GM19238 (cell line): ENCODE data around the gene C11orf68.
A peak's percentile ranks its signal among the peaks of the same experiment; 100 is the strongest.
"Not testable (repeated sequence)": the region's sequence is repeated elsewhere in the genome, so short reads cannot be mapped to it uniquely, and the experiment has no call there.

Source experiments
- DNase-seq: peaks from one replicate; pipeline ENCODE4 v3.0.0; 2011; ENCODE audit warnings: low spot score; ENCODE audit not compliant: insufficient read length

C11orf68 gene

DNA sequence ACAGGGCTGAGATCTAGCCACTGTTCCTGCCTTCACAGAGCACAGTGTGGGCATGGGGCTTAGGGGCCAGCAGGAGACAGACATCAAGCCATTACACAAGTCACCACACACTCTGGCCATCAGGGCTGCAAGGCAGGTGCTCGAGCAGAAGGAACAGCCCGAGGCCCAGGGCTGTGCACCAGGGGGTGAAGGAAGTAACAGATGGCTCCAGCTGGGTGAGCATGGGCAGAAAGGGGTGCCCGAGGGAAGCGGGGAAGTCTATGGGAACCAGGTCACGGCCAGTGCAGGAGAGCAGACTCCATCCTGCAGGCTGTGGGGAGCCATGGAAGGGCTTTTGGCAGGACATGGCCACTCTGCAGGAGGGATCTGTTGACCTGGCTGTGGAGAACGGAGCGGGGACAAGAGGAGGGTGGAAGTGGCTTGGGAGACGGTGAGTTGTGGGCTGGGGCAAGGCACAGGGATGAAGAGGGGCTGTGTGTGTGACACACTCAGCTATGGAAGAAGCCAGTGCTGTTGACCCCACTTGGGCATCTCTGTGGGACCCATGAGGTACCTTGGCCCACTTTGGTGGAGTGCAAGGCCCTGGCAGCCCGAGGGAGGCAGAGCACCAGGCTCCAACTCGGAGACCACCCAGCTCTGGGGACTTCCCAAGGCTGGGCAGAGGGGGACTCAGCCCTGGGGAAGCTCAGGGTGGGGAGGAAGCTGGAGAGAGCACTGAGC, 3.6 kb downstream of the C11orf68 start:
- no peak for DNase-seq

DNA sequence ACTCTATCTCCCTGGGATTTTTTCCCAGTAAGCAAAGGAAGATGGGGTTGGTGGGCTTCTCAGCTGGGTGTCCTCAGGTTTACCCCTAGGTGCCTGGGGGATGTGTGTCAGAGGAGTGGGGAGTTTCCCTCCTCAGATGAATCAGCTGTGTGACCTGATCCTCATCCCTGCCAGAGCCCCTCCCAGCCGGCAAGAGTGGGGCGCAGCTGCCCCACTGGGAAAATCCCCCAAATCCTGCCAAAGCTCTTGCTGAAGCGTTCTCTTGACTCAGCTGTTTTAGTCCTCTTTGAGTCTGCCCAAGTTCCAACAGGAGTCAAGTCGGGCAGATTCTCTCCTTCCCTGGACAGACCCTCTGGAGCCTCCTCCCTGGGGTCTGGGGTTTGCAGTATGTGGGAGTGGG, 6.0 kb downstream of the C11orf68 start:
- DNase-seq: no peak

DNA sequence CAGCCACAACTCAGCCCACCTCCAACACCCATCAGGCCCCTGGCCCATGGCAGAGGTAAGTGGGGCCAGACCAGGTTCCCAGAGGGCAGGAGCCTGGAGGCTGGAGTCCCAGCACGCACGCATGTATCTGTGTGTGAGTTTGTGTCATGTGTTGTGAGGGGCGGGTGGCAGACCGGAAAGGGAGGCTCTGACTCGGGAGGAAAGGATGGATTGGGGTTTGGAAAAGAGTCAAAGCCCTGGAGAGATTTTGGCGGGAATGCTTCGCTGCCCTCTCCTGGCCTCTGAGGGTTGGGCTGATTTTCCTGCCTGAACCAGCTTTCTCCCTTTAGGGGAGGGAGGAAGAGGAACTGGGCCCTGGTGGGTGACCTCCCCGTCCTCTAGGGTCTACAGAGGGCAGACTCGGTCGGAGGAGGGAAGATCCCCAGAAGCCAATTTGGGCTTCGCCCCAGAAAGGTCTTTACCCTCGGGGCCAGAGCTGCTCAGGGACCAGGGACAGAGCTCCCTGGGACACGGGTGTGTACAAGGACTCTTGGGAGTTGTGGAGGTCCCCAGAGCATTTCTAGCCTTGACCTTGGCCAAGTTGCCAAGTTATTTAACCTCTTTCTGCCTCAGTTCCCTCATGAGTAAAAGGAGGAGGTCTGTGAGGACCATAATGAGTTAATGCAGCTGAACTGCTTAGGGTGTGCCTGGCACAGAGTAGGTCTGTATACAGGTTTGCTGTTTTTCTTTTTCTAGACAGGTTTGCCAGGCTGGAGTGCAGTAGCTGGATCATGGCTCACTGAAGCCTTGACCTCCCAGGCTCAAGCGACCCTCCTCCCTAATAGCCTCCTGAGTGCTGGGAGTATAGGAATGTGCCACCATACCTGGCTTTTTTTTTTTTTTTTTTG, 6.9 kb downstream of the C11orf68 start:
- DNase-seq: no peak

DNA sequence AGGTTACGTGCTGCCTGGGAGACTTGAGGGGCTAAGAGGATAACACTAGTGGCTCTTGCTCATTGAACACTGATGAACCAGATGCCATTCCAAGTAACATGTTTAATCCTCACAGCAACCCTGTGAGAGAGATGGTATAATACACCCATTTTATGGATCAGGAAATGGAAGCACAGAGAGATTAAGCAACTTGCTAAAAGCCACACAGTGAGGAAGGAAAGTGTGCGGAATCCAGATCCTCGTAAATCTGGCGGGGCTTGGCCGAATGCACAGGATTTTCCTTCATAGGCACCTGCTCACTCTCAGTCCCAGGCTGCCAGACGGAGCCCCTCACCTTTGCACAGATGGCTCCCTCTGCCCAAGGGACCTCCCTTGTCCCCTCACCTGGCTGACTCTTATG, 11.0 kb downstream of the C11orf68 start:
- DNase-seq: no peak

DNA sequence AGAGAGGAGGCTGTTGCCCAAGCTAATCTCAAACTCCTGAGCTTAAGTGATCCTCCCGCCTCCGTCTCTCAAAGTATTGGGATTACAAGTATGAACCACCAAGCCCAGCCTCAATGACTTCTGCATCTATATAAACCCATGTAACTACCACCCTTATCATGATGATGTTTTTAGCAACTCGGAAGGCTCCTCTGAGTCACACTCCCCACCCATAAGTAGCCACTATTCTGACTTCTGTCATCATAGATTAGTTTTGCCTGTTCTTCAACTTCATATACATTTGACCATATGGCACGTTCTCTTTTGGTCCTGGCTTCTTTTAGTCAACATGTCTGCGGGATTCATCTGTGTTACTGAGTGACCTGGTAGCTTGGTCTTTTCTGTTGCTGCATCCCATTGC, 12.3 kb downstream of the C11orf68 start:
- no peak for DNase-seq

GRCh38 chr11:65903715-65904114, 15.1 kb downstream of the C11orf68 start:
- DNase-seq: no peak

DNA sequence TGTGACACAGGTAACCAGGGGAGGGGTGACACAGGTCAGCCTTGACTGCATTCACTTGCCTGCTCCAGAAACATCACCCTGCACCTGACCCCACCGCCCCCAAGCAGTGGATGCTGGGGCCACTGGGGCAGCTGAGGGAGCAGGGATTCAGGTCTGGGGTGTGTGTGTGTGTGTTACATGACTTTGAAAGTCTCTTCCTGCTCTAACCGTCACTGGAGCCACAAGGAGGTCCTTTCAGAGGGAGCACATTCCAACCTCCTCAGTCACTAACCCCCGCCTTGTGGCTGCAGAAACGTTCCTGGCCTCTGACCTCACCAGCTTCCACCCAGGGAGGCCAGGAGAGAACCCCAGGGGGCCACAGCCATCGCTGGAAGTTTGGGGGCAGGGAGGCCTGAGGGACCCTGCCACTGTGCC, 15.8 kb downstream of the C11orf68 start:
- DNase-seq: no peak

- DNase-seq: no peak
Measured at GRCh38 chr11:65900899-65901180, 18.0 kb downstream of the C11orf68 start.

GRCh38 chr11:65900125-65900898, 18.6 kb downstream of the C11orf68 start, which contains the start of gene FOSL1:
Gene FOSL1, minus strand, starts transcription at chr11:65900388. Its CDS starts 49 bp downstream, at chr11:65900339.
- peak; percentile 85 for DNase-seq

DNA sequence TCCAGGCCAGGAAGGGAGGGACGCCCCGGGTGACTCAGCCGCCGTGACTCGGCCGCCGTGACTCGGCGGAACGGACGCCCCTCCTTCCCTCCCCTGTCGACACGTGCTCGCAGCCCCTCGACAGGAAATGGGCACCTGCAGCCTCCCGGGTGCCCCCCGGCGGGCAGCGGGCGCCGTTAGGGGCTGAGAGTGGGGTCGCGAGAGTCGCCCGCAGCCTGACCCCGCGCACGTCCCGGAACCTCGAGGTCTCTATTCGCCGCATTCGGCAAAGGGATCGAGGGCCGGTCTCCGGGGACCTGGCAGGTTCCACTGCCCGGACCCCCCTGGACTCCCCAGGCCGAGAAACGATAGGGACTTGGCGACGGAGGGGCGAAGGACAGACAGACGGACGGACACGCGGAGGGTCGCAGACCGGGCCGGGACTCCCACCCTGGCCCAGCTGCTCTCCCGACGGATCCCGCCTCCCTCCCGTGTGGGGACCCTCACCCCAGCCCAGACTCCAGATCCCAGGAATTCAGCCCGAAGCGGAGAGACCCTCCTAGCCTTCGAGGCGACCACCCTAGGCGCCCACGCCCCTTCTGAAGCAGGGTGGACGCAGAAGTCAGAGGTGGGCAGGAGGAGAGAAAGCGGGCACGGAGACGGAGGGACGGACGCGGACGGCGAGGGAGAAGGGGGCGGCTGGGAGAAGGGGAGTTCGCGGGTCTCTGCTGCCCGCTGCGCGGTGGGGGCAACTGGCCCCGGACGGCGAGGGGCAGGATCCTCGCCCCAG, 19.3 kb downstream of the C11orf68 start:
- no peak for DNase-seq

DNA sequence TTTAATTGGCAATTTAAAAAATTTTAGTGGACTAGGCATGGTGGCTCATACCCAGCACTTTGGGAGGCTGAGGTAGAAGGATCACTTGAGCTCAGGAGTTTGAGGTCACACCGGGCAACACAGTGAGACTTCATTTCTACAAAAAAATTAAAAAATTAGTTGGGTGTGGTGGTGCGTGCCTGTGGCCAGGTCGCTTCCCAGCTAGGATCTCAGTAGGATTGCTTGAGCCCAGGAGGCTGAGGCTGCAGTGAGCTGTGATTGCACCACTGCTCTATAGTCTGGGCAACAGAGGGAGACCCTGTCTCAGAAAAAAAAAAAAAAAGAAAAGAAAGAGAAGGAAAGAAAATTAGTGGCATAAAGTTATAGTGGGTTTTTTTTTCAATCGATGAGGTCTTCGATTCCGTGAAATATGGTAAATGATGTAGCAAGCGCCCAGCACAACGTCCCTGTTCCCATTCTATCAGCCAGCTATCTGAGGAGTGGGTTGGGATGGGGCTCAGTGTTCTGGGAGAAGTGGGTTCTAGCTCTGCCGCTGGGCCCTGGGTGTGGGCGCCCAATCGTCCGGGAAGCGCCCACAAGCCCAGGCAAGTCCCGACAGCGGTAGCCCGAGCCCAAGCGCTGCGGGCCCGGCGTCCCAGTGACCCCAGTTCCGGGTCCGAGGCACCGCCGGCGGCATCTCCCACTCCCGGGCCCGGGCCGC, 20.1 kb downstream of the C11orf68 start:
- DNase-seq: no peak

DNA sequence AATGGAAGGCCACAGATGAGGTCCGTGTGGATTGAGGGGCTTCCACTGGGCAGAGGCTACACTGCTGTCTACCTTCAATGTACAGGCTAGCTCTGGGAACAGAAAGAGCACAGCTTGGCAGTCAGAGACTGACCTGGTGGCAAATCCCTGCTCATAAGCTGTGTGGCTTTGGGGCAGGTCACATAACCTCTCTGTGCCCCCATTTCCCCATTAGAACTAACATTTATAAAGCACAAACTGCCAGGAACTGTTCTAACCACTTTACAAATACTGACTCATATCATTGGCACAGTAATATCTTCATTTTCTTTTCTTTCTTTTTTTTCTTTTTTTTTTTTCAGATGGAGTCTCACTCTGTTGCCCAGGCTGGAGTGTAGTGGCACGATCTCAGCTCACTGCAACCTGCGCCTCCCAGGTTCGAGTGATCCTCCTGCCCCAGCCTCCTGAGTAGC, 21.8 kb downstream of the C11orf68 start:
- DNase-seq: no peak

- no peak for DNase-seq
Measured at GRCh38 chr11:65896034-65896999, 22.5 kb downstream of the C11orf68 start.

DNA sequence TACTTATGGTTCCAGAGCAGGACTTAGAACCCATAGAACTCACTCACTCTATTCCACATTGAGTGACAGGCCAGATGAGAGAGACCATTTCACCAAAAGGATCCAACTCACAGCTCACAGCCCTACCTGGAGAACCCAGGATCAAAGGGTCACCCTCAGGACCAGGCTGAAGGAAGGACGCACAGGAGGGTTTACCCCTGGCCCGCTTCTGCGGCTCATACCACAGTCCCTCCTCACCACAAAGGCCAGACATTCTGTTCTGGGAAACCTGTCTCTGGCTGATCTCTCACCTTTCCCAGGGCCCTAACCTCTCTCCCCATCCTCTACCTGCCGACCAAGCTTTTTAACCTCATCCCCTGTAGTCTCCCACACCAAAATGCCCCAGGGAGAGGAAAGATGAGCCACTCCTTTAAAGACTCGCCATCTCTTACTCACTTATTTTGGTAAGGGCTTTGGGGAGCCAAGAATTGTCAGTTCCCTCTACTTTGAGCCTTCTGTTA, 23.3 kb downstream of the C11orf68 start:
- DNase-seq: no peak

DNA sequence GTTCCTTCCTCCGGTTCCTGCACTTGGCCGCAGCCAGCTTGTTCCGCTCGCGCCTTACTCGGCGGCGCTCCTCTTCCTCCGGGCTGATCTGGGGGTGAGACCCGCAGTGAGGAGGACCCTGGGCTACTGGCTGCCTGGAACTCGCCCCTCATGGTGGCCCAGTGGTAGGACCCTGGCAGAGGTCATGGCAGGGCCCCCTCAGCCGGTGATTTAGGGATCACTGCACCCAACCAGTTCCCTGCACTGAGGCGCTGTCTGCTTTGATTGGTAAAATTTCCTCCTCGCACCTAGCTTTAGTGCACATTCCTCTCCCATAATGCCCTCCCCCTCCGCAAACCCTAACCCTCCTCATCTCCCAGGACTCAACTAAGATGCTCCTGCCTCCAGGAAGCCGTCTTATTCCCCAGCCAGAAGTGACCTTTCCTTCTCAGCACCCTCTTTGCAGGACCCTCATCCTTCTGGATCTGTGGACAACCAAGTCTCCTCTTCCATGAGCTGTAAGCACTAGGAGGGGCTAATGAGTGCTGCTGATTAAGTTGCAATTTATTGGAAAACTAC, 24.7 kb downstream of the C11orf68 start:
- no peak for DNase-seq

GRCh38 chr11:65892661-65893317, 26.1 kb downstream of the C11orf68 start:
- no peak for DNase-seq

DNA sequence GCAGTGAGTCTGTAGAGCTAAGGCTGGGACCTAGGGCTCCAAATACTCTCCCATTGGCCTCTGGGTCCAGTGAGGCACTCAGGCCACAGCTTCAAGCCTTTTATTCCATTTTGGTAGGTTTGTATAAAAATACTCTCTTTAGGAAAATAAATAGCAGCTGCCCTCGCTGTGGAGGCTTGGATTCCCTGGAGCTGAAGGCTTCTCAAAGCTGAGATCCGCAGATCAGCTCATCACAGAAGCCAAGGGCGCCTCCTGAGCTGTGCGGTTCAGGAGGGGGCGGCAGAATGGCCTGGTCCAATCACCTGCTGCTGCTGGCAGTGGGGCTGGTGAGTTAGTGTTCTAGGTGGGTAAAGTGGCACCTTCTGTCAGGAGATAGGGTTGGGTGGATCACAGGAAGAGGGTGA, 26.7 kb downstream of the C11orf68 start:
- DNase-seq: not testable (repeated sequence)
